WTC11 (cell line): ENCODE data around the gene PHB1. TPM values are rescaled to one million over a fixed set of nuclear protein-coding genes. Genes with fewer than 3 reads are reported as not detected.

Experiments used
- ATAC-seq: fragments of 200-7000 bp; cut with Tn5 transposase; 2 replicates; pipeline ENCODE4 v1.10.0; 2021; ENCODE audit warnings: mild to moderate bottlenecking, moderate library complexity
- CTCF ChIA-PET: fragments of 300-600 bp; sonication (Branson Sonifier 250); formaldehyde crosslinking; loops from one replicate; lab custom pipeline; 2021; ENCODE audit warnings: antibody characterized with exemption; lab: Charles Lee
- POLR2A ChIA-PET: fragments of 350-600 bp; sonication (Branson Sonifier 250); formaldehyde crosslinking; loops from one replicate; lab custom pipeline; 2021; ENCODE audit warnings: antibody characterized with exemption; lab: Charles Lee
- DNase-seq: peaks from one replicate; pipeline ENCODE4 v3.0.0; 2021; ENCODE audit warnings: low spot score
- H3K27ac Mint-ChIP-seq: 2 replicates; pipeline ENCODE4 v1.8.0; 2021; ENCODE audit warnings: mixed read lengths
- H3K27me3 Mint-ChIP-seq: 2 replicates; pipeline ENCODE4 v1.8.0; 2021; ENCODE audit warnings: low read depth, mild to moderate bottlenecking, moderate library complexity, mixed read lengths
- H3K36me3 Mint-ChIP-seq: 2 replicates; pipeline ENCODE4 v1.8.0; 2021; ENCODE audit warnings: mixed read lengths
- H3K4me1 Mint-ChIP-seq: 2 replicates; pipeline ENCODE4 v1.8.0; 2022; ENCODE audit warnings: mixed read lengths
- H3K4me3 Mint-ChIP-seq: 2 replicates; pipeline ENCODE4 v1.8.0; 2021; ENCODE audit warnings: mild to moderate bottlenecking, moderate library complexity, mixed read lengths
- H3K9me3 Mint-ChIP-seq: 2 replicates; pipeline ENCODE4 v1.8.0; 2021; ENCODE audit warnings: mixed read lengths
- ATF2 ChIP-seq: sonication (generic); formaldehyde crosslinking; IDR thresholded peaks from 2 replicates; pipeline ENCODE4 v1.8.1; 2022; ENCODE audit warnings: low read depth, missing genetic modification reagents, borderline replicate concordance
- CREM ChIP-seq: sonication (generic); formaldehyde crosslinking; IDR thresholded peaks from 2 replicates; pipeline ENCODE4 v1.8.1; 2022; ENCODE audit warnings: mild to moderate bottlenecking, missing genetic modification reagents, moderate library complexity
- FOXK1 ChIP-seq: sonication (generic); formaldehyde crosslinking; IDR thresholded peaks from 2 replicates; pipeline ENCODE4 v1.8.0; 2022; ENCODE audit warnings: mild to moderate bottlenecking, moderate library complexity, missing genetic modification reagents
- FOXP1 ChIP-seq: sonication (generic); formaldehyde crosslinking; IDR thresholded peaks from 2 replicates; pipeline ENCODE4 v1.8.0; 2022; ENCODE audit warnings: missing genetic modification reagents, mild to moderate bottlenecking, moderate library complexity, borderline replicate concordance
- GABPB1 ChIP-seq: sonication (generic); formaldehyde crosslinking; IDR thresholded peaks from 2 replicates; pipeline ENCODE4 v1.8.1; 2023; ENCODE audit warnings: mild to moderate bottlenecking, missing genetic modification reagents
- GTF2I ChIP-seq: fragments of 250-450 bp; sonication (Bioruptor Pico); conservative IDR thresholded peaks from 2 replicates; pipeline ENCODE4 v1.4.0; 2021; ENCODE audit warnings: mild to moderate bottlenecking
- NFE2L1 ChIP-seq: sonication (generic); formaldehyde crosslinking; IDR thresholded peaks from 2 replicates; pipeline ENCODE4 v1.8.1; 2023; ENCODE audit warnings: missing genetic modification reagents
- NR2C2 ChIP-seq: sonication (generic); formaldehyde crosslinking; IDR thresholded peaks from 2 replicates; pipeline ENCODE4 v1.8.0; 2022; ENCODE audit warnings: mild to moderate bottlenecking, missing genetic modification reagents
- NR3C1 ChIP-seq: sonication (generic); formaldehyde crosslinking; conservative IDR thresholded peaks from 2 replicates; pipeline ENCODE4 v1.8.1; 2023; ENCODE audit warnings: low read depth, mild to moderate bottlenecking, missing genetic modification reagents
- TCF7 ChIP-seq: sonication (generic); formaldehyde crosslinking; IDR thresholded peaks from 2 replicates; pipeline ENCODE4 v1.8.0; 2022; ENCODE audit warnings: mild to moderate bottlenecking, low read depth, missing genetic modification reagents, moderate library complexity
- ZNF263 ChIP-seq: sonication (generic); formaldehyde crosslinking; IDR thresholded peaks from 2 replicates; pipeline ENCODE4 v1.8.1; 2022; ENCODE audit warnings: low read depth, mild to moderate bottlenecking, moderate library complexity, missing genetic modification reagents
- ZNF423 ChIP-seq: fragments of 250-450 bp; sonication (Bioruptor Pico); IDR thresholded peaks from 2 replicates; pipeline ENCODE4 v2.1.2; 2022; ENCODE audit warnings: mild to moderate bottlenecking, moderate library complexity
- ZNF532 ChIP-seq: fragments of 250-450 bp; sonication (Bioruptor Pico); IDR thresholded peaks from 2 replicates; pipeline ENCODE4 v1.9.0; 2021; ENCODE audit warnings: mild to moderate bottlenecking, borderline replicate concordance
- total RNA-seq: library from RNA; stranded (reverse); gene quantifications from 3 replicates; pipeline ENCODE4 v1.2.3, GENCODE V29; 2021
- TF ChIP-seq, protein P1 (sequence below): fragments of 250-450 bp; sonication (Bioruptor Pico); IDR thresholded peaks from 2 replicates; pipeline ENCODE4 v1.8.0; 2021; ENCODE audit warnings: mild to moderate bottlenecking
- TF ChIP-seq, protein P2 (sequence below): sonication (generic); formaldehyde crosslinking; IDR thresholded peaks from 2 replicates; pipeline ENCODE4 v1.8.1; 2023; ENCODE audit warnings: mild to moderate bottlenecking, missing genetic modification reagents, moderate library complexity

The PHB1 gene
- total RNA-seq, 1 experiment from 2014 or later: 375 TPM

- DNase-seq: no peak
- peak overlapping the region; percentile 47 for H3K4me3 Mint-ChIP-seq
- TF ChIP-seq, protein P1, sequence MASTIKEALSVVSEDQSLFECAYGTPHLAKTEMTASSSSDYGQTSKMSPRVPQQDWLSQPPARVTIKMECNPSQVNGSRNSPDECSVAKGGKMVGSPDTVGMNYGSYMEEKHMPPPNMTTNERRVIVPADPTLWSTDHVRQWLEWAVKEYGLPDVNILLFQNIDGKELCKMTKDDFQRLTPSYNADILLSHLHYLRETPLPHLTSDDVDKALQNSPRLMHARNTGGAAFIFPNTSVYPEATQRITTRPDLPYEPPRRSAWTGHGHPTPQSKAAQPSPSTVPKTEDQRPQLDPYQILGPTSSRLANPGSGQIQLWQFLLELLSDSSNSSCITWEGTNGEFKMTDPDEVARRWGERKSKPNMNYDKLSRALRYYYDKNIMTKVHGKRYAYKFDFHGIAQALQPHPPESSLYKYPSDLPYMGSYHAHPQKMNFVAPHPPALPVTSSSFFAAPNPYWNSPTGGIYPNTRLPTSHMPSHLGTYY (CRISPR knock-in tag): no peak
- no peak for TF ChIP-seq ZNF532
- no peak for TF ChIP-seq NR3C1 (CRISPR knock-in tag)
- peak; percentile 26; the same call in 1 of the 2 replicates for TF ChIP-seq ZNF423 (CRISPR knock-in tag)
- no peak for TF ChIP-seq GTF2I
- TF ChIP-seq NR2C2: no peak
- POLR2A ChIA-PET: interaction anchor here (0.6 to 0.7 kb wide), 2 partner anchors 76 to 442 kb away, joined by 3 to 8 read pairs; no protein-coding TSS in a partner anchor
- H3K36me3 Mint-ChIP-seq: no peaks in the 10 kb centered on the region
- H3K27me3 Mint-ChIP-seq: peaks cover 35% of the 10 kb centered on the region
- CTCF ChIA-PET: interaction anchor here (0.8 to 7.5 kb wide), 14 partner anchors 14 to 118 kb away, joined by 3 to 61 read pairs (median 5); partner anchors contain the start of genes NGFR and PHB1
- peaks cover 35% of the 10 kb centered on the region for H3K4me1 Mint-ChIP-seq
- no peak overlapping the region for H3K27ac Mint-ChIP-seq
- peaks cover 4% of the 10 kb centered on the region; the same call in 1 of the 2 replicates for H3K9me3 Mint-ChIP-seq
- peak; percentile 23 for ATAC-seq
Measured at GRCh38 chr17:49438436-49439278, 24.0 kb upstream of the PHB1 start.

- peaks cover 35% of the 10 kb centered on the region for H3K27me3 Mint-ChIP-seq
- H3K4me1 Mint-ChIP-seq: peaks cover 35% of the 10 kb centered on the region
- ATAC-seq (peak; percentile 8), DNase-seq (no peak)
- no peaks in the 10 kb centered on the region for H3K36me3 Mint-ChIP-seq
- CTCF ChIA-PET: interaction anchor here (1.1 to 7.5 kb wide), 13 partner anchors 15 to 119 kb away, joined by 3 to 61 read pairs (median 5); partner anchors contain the start of genes NGFR and PHB1
- H3K4me3 Mint-ChIP-seq: peak overlapping the region; percentile 47
- POLR2A ChIA-PET: interaction anchor here (0.6 kb wide), 1 partner anchor 76 kb away, joined by 8 read pairs; no protein-coding TSS in a partner anchor
- TF ChIP-seq FOXK1 (no peak), ATF2 (CRISPR knock-in tag) (no peak), ZNF263 (CRISPR knock-in tag) (no peak), TCF7 (CRISPR knock-in tag) (no peak), CREM (CRISPR knock-in tag) (no peak), GABPB1 (CRISPR knock-in tag) (no peak), NFE2L1 (no peak), FOXP1 (CRISPR knock-in tag) (no peak)
- TF ChIP-seq, protein P1 (CRISPR knock-in tag): no peak
- TF ChIP-seq, protein P2, sequence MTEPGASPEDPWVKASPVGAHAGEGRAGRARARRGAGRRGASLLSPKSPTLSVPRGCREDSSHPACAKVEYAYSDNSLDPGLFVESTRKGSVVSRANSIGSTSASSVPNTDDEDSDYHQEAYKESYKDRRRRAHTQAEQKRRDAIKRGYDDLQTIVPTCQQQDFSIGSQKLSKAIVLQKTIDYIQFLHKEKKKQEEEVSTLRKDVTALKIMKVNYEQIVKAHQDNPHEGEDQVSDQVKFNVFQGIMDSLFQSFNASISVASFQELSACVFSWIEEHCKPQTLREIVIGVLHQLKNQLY (CRISPR knock-in tag): no peak
- H3K27ac Mint-ChIP-seq: no peak overlapping the region
- peaks cover 4% of the 10 kb centered on the region; the same call in 1 of the 2 replicates for H3K9me3 Mint-ChIP-seq
Measured at GRCh38 chr17:49437696-49438435, 23.2 kb upstream of the PHB1 start.
